ENCODE data around the gene AADAT. TPM values are rescaled to one million over a fixed set of nuclear protein-coding genes. Genes with fewer than 3 reads are reported as not detected.
A peak's percentile ranks its signal among the peaks of the same experiment; 100 is the strongest.

AADAT gene
- total RNA-seq = 10.4 and 10.7 TPM in 2 replicates
- long read RNA-seq, transcript AADAT-201 (13 exons, 2,261 nt) = major isoform, 8 of 16 reads
- long read RNA-seq, partial matches to known transcripts = 0 of 16 reads
- long read RNA-seq, other reads (novel, unspliced or antisense) = 5 of 16 reads

- DNase-seq (ENCODE audit: extremely low spot score, unreplicated experiment) = peak; percentile 92
- peaks cover 5% of the 10 kb centered on the region for H3K27me3 Mint-ChIP-seq (ENCODE audit: unreplicated experiment)
- peaks cover 12% of the 10 kb centered on the region for H3K36me3 Mint-ChIP-seq (ENCODE audit: unreplicated experiment)
- peaks cover 18% of the 10 kb centered on the region for H3K4me1 Mint-ChIP-seq (ENCODE audit: unreplicated experiment)
- peak within 1 kb of the TSS; percentile 92 for H3K4me3 Mint-ChIP-seq (ENCODE audit: unreplicated experiment)
- H3K9me3 Mint-ChIP-seq (ENCODE audit: unreplicated experiment) = no peaks in the 10 kb centered on the region
- peak; percentile 78 for TF ChIP-seq CTCF (IDR thresholded peaks at IDR 0.05)
- H3K27ac Mint-ChIP-seq (ENCODE audit: unreplicated experiment) = peak within 1 kb of the TSS; percentile 86
These were observed at the start of gene AADAT for GRCh38 chr4:170089668-170090351. Gene AADAT (minus strand): TSS chr4:170089956. CDS start chr4:170089690, 266 bp downstream.

DNA sequence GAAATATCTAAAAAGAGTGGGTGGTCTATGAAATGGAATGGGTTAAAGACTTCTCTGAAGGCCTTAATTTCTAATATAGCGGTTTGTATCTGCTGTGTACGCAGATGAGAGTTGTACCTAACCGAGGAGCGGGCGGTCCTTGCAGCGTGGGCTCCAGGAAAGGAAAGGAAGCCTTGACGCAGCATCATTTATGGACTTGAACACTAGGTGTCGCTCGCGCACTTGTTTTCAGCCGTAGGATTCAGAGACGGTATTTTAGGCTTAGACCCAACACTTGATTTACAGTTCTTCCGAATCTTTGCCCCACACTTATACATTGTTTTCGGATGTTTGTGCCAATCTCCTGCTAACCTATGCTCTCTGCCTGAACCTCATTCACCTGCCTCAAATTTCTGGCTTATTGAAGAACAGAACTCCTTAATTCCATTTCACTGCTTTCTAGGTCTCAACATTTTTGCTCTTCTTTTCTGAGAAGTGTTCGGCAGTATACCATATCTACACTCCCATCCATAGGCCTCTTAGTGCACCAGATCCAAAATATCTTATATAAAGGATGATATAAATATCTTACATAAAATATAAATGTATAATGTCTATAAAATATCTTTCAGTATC is 48.9 kb upstream of the AADAT start:
- Mint-ChIP-seq H3K9me3 (ENCODE audit: unreplicated experiment) (no peaks in the 10 kb centered on the region), H3K4me1 (ENCODE audit: unreplicated experiment) (no peaks in the 10 kb centered on the region), H3K4me3 (ENCODE audit: unreplicated experiment) (no peak overlapping the region), H3K27me3 (ENCODE audit: unreplicated experiment) (peaks cover 20% of the 10 kb centered on the region), H3K36me3 (ENCODE audit: unreplicated experiment) (no peaks in the 10 kb centered on the region), H3K27ac (ENCODE audit: unreplicated experiment) (no peak overlapping the region)
- peak; percentile 88 for DNase-seq (ENCODE audit: extremely low spot score, unreplicated experiment)
- peak; percentile 87 for TF ChIP-seq CTCF (IDR thresholded peaks at IDR 0.05)

GRCh38 chr4:170137927-170138326 is 48.2 kb upstream of the AADAT start:
- Mint-ChIP-seq H3K9me3 (ENCODE audit: unreplicated experiment) (peaks cover 7% of the 10 kb centered on the region), H3K4me1 (ENCODE audit: unreplicated experiment) (no peaks in the 10 kb centered on the region), H3K27ac (ENCODE audit: unreplicated experiment) (no peak overlapping the region), H3K4me3 (ENCODE audit: unreplicated experiment) (no peak overlapping the region), H3K27me3 (ENCODE audit: unreplicated experiment) (peaks cover 20% of the 10 kb centered on the region), H3K36me3 (ENCODE audit: unreplicated experiment) (no peaks in the 10 kb centered on the region)
- TF ChIP-seq CTCF (IDR thresholded peaks at IDR 0.05) = no peak
- no peak for DNase-seq (ENCODE audit: extremely low spot score, unreplicated experiment)

DNA sequence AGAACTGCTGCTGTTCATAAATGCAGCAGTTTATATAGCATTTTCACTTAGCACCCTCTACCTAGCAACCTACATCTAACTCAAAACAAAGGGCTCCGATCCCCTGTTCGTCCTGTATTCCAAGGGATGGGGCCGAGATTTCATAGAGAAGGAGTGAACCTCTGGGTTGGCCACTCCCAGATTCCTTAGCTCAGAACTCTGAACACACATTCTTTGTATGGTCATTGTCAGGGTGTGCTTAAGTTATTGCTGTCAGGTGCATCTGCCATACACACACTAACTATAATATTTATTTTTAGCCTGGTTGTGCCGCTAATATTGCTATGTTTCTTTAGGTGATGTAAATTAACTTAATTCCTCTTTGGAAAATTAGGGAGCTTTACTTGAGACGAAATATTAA is 47.7 kb upstream of the AADAT start:
- Mint-ChIP-seq H3K36me3 (ENCODE audit: unreplicated experiment) (no peaks in the 10 kb centered on the region), H3K27ac (ENCODE audit: unreplicated experiment) (no peak overlapping the region), H3K4me3 (ENCODE audit: unreplicated experiment) (no peak overlapping the region), H3K4me1 (ENCODE audit: unreplicated experiment) (no peaks in the 10 kb centered on the region), H3K27me3 (ENCODE audit: unreplicated experiment) (peaks cover 19% of the 10 kb centered on the region), H3K9me3 (ENCODE audit: unreplicated experiment) (peaks cover 10% of the 10 kb centered on the region)
- no peak for TF ChIP-seq CTCF (IDR thresholded peaks at IDR 0.05)
- DNase-seq (ENCODE audit: extremely low spot score, unreplicated experiment) = no peak

DNA sequence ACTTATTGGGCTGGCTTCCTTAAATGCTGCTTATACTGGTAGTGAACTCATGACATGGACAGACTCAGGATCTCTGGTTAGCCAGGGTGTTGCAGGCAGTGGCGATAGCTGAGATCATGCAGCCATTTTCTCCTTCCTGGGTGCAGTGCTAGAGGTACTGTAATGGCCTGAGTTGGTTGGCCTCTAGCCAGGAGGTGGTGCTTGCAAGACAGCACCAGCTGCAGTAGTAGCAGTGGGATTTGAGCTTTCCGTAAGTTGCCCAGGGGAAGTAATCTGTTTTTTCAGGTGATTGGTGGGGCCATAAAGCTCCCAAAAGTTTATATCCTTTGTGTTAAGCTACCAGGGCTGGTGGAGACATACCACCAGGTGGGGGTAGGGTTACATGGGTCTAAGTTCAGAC is 45.1 kb upstream of the AADAT start:
- Mint-ChIP-seq H3K9me3 (ENCODE audit: unreplicated experiment) (peaks cover 10% of the 10 kb centered on the region), H3K4me1 (ENCODE audit: unreplicated experiment) (no peaks in the 10 kb centered on the region), H3K4me3 (ENCODE audit: unreplicated experiment) (no peak overlapping the region), H3K36me3 (ENCODE audit: unreplicated experiment) (no peaks in the 10 kb centered on the region), H3K27ac (ENCODE audit: unreplicated experiment) (no peak overlapping the region), H3K27me3 (ENCODE audit: unreplicated experiment) (peaks cover 8% of the 10 kb centered on the region)
- no peak for DNase-seq (ENCODE audit: extremely low spot score, unreplicated experiment)
- no peak for TF ChIP-seq CTCF (IDR thresholded peaks at IDR 0.05)

Measured in osteocyte (in vitro differentiated cells).